Fibroblast of peridontal ligament (primary cell): Measurements from ENCODE around the gene PXMP2.
"Not testable (repeated sequence)": the region's sequence is repeated elsewhere in the genome, so short reads cannot be mapped to it uniquely, and the experiment has no call there.

ENCODE experiments used
- DNase-seq: peaks from one replicate; pipeline ENCODE4 v3.0.0-alpha.2; 2010; ENCODE audit errors: extremely low read depth

Gene PXMP2

GRCh38 chr12:132660052-132660451, 27.3 kb upstream of the PXMP2 start:
- no peak for DNase-seq

GRCh38 chr12:132660996-132661395, 26.4 kb upstream of the PXMP2 start:
- no peak for DNase-seq

DNA sequence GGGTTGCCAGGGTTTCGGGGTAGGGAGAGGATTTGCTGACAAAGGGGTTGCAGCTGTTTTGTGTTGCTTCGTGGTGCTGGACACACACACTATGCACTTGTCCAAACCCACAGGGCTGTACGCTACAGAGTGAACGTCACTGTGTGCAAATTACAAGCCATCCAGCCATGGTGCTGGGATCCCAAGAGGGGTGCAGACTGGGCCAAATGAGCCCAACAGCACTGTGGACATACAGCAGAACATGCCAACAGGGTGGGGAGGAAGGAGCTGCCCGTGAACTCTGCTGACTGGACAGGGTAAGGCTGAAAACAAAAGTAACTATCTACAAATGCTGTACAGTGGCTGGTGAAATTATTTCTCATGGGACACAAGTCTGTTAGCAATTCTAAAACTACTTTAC, 25.4 kb upstream of the PXMP2 start:
- DNase-seq = no peak

GRCh38 chr12:132662901-132663755, 24.3 kb upstream of the PXMP2 start:
- no peak for DNase-seq

- DNase-seq = no peak
Observed at GRCh38 chr12:132664206-132665148, 22.9 kb upstream of the PXMP2 start.

GRCh38 chr12:132665149-132665491, 22.3 kb upstream of the PXMP2 start:
- DNase-seq = no peak

DNA sequence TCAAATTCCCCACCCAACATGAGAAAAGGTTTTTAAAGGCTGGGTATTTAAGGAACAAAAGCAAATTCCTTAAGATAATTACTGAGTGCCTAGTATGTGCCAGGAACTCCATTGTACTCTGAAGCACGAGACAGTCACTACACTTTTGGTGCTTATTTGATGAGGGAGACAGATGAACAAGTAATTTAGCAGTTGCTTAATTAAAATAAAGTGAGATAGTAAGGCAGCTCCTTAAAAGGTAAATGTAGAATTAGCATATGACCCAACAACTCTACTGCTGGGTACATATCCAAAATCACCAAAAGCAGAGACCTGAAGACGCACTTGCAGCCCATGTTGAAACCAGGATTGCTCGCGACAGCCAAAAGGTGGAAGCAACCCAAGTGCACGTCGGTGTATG, 21.6 kb upstream of the PXMP2 start:
- DNase-seq = no peak

DNA sequence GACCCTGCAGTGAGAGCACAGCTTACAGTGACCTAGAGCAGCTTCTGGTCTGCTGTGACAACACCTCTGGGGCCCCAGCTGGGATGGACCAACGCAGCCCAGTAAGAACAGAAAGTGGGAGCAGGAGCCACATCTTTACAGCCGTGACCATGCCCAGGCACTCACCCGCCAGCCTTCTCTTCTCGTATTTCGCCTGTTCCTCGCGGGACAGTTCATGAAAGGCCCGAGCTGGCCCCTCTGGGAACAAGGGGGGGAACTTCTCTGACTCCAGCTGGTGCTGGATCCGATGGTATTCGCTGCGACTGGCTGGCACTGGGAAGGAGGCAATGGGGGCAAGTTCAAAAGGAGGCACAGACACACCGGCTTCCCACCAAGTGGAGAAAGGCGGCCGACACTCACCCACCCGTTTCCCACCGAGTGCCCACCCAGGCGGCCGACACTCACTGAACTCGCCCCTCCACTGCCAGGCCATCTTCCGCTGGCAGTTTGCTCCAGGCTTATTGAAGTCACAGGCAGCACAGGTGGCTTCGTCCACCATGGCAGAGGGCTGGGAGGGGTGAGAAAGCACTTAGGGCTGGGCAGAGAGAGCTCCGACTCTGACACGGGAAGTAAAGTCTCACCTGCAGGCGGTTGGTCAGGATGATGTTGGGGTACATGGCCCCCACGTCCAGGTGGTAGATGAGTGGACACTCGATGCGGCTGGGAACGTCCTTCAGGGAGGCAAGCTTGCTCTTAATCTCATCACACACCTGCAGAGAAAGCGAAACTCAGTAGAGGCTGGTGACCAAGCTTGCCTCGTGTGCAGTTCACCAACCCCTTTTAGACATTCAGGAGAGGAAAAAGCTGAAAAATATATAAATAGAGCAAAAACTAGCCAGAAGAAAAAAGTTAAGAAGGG, 18.9 kb upstream of the PXMP2 start:
- no peak for DNase-seq

GRCh38 chr12:132669166-132669879, 18.1 kb upstream of the PXMP2 start:
- DNase-seq = no peak

GRCh38 chr12:132672116-132672515, 15.3 kb upstream of the PXMP2 start:
- DNase-seq = no peak

- DNase-seq = no peak
Observed at GRCh38 chr12:132672678-132673077, 14.7 kb upstream of the PXMP2 start.

- DNase-seq = no peak
Observed at GRCh38 chr12:132673288-132674179, 13.9 kb upstream of the PXMP2 start.

GRCh38 chr12:132674561-132674960, 12.8 kb upstream of the PXMP2 start:
- DNase-seq = no peak

GRCh38 chr12:132675757-132676432, 11.5 kb upstream of the PXMP2 start:
- no peak for DNase-seq

- no peak for DNase-seq
Observed at GRCh38 chr12:132677492-132677891, 9.9 kb upstream of the PXMP2 start.

DNA sequence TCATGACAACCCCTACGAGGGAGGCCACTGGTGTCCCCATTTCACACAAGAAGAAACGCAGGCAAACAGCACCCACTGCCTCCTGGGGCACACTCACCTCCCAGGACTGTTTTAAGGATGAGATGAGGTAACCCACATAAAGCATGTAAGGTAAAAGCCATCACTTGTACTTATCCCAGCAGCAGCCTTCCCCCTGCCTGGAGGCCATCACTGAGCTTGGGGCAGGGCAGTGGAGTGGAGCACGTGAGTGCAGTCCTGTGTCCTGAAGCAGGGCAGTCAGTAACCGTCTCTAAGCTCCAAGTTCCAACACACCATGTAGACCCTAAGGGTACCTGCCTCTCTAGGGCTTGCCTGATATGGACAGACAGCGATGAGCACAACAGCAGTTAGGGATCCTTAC, 2.0 kb upstream of the PXMP2 start:
- DNase-seq = no peak

DNA sequence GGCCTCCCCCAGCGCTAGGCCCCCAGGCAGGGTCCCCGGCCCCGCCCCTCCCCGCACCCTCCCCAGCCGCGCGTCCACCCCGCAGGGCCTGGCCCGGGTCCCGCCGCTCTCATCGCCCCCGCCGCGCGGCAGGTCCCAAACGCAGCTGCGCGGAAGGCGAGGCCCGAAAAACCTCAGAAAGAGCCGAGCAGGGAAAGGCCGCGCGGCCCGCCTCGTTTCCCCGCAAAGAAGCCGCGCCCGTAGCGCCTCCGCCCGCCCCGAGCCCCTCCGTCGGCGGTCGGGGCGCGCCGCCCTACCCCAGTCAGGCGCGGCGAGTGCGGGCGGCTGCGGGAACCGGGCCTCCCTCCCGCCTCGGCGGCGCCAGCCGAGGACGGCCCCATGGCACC, 569 bp upstream of the PXMP2 start:
- DNase-seq = no peak

DNA sequence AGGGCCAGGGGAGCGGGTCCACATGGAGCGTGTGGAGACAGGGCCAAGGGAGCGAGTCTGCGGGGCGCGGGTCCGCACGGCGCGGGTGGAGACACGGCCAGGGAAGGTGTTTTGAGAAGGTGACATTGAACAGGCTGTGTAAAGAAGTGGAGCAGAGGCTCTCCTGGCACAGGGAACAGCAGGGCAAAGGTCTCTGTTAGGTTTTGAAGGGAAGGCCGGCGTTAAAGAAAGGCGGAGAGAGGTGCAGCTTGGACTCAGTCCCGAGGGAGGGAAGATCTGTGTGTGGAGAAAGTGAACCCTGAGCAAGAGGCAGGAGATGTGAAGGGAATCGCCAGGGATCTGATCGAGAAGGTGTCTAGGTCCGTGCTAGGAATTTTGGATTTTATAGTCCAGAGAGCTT, 1.8 kb downstream of the PXMP2 start:
- no peak for DNase-seq

- no peak for DNase-seq
Observed at GRCh38 chr12:132690112-132690511, 2.7 kb downstream of the PXMP2 start.

DNA sequence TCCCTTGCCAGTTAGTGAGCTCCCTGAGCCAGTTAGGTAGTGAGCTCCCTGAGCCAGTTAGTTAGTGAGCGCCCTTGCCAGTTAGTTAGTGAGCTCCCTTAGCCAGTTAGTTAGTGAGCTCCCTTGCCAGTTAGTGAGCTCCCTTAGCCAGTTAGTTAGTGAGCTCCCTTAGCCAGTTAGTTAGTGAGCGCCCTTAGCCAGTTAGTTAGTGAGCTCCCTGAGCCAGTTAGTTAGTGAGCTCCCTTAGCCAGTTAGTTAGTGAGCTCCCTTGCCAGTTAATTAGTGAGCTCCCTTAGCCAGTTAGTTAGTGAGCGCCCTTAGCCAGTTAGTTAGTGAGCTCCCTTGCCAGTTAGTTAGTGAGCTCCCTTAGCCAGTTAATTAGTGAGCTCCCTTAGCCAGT, 4.6 kb downstream of the PXMP2 start:
- not testable (repeated sequence) for DNase-seq
